Measurements from ENCODE around the gene RIMS4. TPM values are rescaled to one million over a fixed set of nuclear protein-coding genes. Genes with fewer than 3 reads are reported as not detected.

Gene RIMS4
- total RNA-seq, 1 experiment from 2014 or later = 4.0 TPM

GRCh38 chr20:44850272-44850671 is 39.9 kb upstream of the RIMS4 start:
- no peak overlapping the region for H3K4me3 ChIP-seq (ENCODE audit: low read depth in 2 of 2, low read length in 2 of 2)
- CTCF ChIA-PET = interaction anchor here (0.6 kb wide), 1 partner anchor 1354 kb away, joined by 5 read pairs; no protein-coding TSS in a partner anchor
- in situ Hi-C loops (cut with HindIII; ENCODE audit: low pct_unique_long_range_greater_than_20kb, low sequenced_read_pairs) = no loop called here
- H3K36me3 ChIP-seq (ENCODE audit: control insufficient read depth, insufficient read depth, low read length) = no peaks in the 10 kb centered on the region
- DNase-seq (ENCODE audit: low read depth, low spot score) = no peak
- POLR2A ChIA-PET = no interaction called here
- no peak for ATAC-seq
- TF ChIP-seq TCF7L2 (IDR thresholded peaks at IDR 0.05; ENCODE audit: low read depth, low read length) (no peak), CTCF (IDR thresholded peaks at IDR 0.05) (no peak)
- intact Hi-C loops (cut with micrococcal nuclease; ENCODE audit: unreplicated experiment) = no loop called here
- BruUV-seq (replicated peaks) = no TSS peak
- H3K9me3 ChIP-seq (ENCODE audit: control insufficient read depth, insufficient read depth, low read depth, low read length) = no peaks in the 10 kb centered on the region
- H3K27me3 ChIP-seq (ENCODE audit: control insufficient read depth, insufficient read depth, low read length) = no peaks in the 10 kb centered on the region; the same call in 1 of the 2 replicates
- H3K4me1 ChIP-seq (ENCODE audit: control insufficient read depth, insufficient read depth, low read length) = no peaks in the 10 kb centered on the region
- no peak overlapping the region for H3K27ac ChIP-seq (ENCODE audit: low read length)

GRCh38 chr20:44849703-44850102 is 39.4 kb upstream of the RIMS4 start:
- Histone ChIP-seq H3K27me3 (ENCODE audit: control insufficient read depth, insufficient read depth, low read length) (no peaks in the 10 kb centered on the region; the same call in 1 of the 2 replicates), H3K4me1 (ENCODE audit: control insufficient read depth, insufficient read depth, low read length) (no peaks in the 10 kb centered on the region), H3K27ac (ENCODE audit: low read length) (no peak overlapping the region), H3K4me3 (ENCODE audit: low read depth in 2 of 2, low read length in 2 of 2) (no peak overlapping the region), H3K36me3 (ENCODE audit: control insufficient read depth, insufficient read depth, low read length) (no peaks in the 10 kb centered on the region), H3K9me3 (ENCODE audit: control insufficient read depth, insufficient read depth, low read depth, low read length) (no peaks in the 10 kb centered on the region)
- intact Hi-C loops (cut with micrococcal nuclease; ENCODE audit: unreplicated experiment) (no loop called here), in situ Hi-C loops (cut with HindIII; ENCODE audit: low pct_unique_long_range_greater_than_20kb, low sequenced_read_pairs) (no loop called here)
- TF ChIP-seq CTCF (IDR thresholded peaks at IDR 0.05) = peak; percentile 35; the same call in 1 of the 2 replicates
- no peak for TF ChIP-seq REST (IDR thresholded peaks at IDR 0.05; ENCODE audit: insufficient read depth in 1 of 2, low read depth in 2 of 2, low read length in 1 of 2)
- no peak for TF ChIP-seq POLR2AphosphoS5 (IDR thresholded peaks at IDR 0.05; ENCODE audit: low read depth, low read length)
- CTCF ChIA-PET = no interaction called here
- ATAC-seq = no peak
- POLR2A ChIA-PET = no interaction called here
- no peak for DNase-seq (ENCODE audit: low read depth, low spot score)
- no TSS peak for BruUV-seq (replicated peaks)
